GM21390 (cell line): ENCODE results near the gene SLC31A1.
"Not testable (repeated sequence)": the region's sequence is repeated elsewhere in the genome, so short reads cannot be mapped to it uniquely, and the experiment has no call there.

Experiments
- ATAC-seq: cut with Tn5 transposase; IDR thresholded peaks from one replicate; pipeline ENCODE4 v1.9.1; 2021; ENCODE audit not compliant: unreplicated experiment

The SLC31A1 gene

GRCh38 chr9:113219969-113220368 is 1.4 kb upstream of the SLC31A1 start:
- peak; percentile 52 for ATAC-seq

- no peak for ATAC-seq
Measured at GRCh38 chr9:113220467-113221002, 809 bp upstream of the SLC31A1 start.

DNA sequence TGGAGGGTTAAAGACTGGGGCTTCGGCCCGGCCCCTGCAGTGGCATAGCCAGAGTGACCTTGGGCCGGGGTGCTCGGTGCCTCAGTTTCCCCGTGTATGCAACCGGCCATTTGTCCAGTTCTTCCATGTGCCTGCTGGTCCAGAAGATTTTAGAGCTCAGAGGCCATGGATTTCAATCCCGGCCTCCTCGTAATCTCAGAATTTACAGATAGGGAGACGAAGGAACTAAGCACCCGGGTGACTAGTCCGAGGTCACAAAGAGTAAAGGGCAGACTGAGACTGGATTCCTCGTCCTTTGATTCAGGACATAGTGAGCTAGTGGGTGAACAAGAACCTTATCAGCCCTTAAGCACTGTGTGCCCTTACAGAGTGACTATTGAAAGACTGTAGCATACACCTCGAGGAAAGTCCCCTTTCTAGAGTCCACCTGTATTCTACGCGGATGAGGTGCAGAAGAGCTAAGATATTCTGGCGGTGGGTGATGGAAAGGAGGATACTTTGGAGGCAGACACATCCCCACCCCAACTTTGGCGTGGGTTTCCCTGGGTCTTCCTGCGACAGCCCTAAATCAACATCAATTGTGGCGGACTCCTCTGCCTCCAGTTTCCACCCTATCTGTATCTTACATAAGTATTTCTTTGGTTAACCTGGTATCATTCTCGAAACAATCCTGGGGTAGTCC is 597 bp downstream of the SLC31A1 start:
- no peak for ATAC-seq

GRCh38 chr9:113222482-113222841 is 1.1 kb downstream of the SLC31A1 start:
- ATAC-seq, result no peak

DNA sequence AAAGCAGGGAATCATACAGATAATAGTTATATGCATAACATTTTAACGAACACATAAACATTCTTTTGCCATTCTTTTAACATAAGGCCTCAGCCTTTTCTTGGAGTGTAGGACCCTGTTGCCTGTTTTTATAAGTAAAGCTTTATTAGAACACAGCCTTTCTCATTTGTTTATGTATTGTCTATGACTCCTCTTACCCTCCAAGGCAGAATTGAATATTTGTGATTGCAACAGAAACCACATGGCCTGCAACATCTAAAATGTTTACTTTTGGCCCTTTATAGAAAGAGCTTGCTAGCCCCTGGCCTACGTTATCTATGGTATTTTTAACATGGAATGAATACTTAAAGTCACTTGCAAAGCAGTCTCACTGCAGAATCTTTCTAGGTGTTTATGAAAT is 2.6 kb downstream of the SLC31A1 start:
- no peak for ATAC-seq

GRCh38 chr9:113227436-113227835 is 6.1 kb downstream of the SLC31A1 start:
- ATAC-seq, result no peak

GRCh38 chr9:113228130-113228665 is 6.9 kb downstream of the SLC31A1 start:
- no peak for ATAC-seq

GRCh38 chr9:113231701-113232100 is 10.4 kb downstream of the SLC31A1 start:
- ATAC-seq, result no peak

DNA sequence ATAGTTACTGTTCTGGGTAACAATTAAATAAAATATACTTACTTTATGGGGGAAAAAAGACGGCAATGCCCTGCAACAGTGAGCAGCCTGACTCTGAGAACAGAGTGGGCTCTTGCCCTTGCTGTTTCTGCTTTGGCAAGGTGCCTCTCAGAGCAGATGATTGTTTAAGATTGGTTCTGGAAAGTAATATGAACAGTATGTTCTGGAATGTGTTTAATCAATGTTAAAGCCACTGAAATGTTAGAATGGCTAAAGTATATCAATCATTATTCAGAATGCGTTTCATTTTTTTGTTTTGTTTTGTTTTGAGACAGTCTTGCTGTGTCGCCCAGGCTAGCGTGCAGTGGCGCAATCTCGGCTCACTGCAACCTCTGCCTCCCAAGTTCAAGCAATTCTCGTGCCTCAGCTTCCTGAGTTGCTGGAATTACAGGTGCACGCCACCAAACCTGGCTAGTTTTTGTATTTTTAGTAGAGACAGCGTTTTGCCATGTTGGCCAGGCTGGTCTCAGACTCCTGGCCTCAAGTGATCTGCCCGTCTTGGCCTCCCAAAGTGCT is 14.4 kb downstream of the SLC31A1 start:
- ATAC-seq, result not testable (repeated sequence)

GRCh38 chr9:113237026-113237425 is 15.7 kb downstream of the SLC31A1 start:
- ATAC-seq, result no peak

GRCh38 chr9:113238202-113238858 is 17.0 kb downstream of the SLC31A1 start:
- ATAC-seq, result no peak

- no peak for ATAC-seq
Measured at GRCh38 chr9:113238859-113239232, 17.5 kb downstream of the SLC31A1 start.

DNA sequence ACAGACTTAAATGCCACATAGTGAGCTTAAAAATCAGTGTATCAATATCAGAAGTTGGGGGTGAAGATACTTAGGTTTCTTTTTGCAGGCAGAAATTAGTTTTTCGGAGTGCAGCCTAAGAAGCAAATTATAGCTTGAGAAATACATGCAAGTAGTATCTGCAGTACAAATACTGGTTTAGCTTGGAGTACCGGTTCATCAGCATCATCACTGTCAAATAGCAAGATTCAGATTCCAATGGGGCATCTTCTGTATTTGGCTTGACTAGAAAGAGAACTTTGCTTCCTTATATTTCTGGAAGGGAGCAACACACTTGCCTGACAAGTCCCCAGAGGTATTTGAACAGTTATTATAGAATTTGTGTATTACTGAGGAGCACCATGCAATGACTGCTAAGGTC is 19.8 kb downstream of the SLC31A1 start:
- ATAC-seq, result no peak

GRCh38 chr9:113244556-113244955 is 23.2 kb downstream of the SLC31A1 start:
- no peak for ATAC-seq

DNA sequence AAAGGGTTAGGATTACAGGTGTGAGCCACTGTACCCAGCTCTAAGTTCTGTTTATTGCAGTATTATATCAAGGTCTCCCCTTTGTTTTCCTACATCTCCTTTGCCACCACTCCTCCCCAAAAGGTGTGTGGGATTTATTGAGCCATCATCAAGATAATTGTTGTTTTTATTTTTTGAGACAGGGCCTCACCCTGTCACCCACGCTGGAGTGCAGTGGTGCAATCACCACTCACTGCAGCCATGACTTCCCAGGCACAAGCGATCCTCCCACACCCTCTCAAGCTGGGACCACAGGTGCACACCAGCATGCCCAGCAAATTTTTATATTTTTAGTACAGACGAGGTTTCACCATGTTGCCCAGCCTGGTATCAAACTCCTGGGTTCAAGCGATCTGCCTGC is 24.6 kb downstream of the SLC31A1 start:
- no peak for ATAC-seq

DNA sequence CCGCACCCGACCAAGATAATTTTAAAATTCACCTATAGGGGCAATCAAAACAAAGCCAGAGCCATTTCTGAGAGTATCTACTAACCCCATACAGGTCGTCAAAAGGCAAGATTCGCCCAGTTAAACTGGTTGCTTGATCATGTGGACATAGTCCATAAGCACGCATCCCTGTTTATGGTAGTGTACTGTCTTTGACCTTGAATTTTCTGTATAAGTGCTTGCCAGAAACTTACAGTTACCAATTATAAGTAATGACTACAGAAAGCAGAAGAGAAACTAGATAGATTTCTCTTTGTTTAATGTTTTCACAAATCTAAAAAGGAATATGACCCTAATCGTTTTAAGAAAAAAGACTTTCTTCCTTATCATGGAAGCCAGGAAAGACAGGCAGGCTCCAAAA is 25.6 kb downstream of the SLC31A1 start:
- ATAC-seq, result no peak

DNA sequence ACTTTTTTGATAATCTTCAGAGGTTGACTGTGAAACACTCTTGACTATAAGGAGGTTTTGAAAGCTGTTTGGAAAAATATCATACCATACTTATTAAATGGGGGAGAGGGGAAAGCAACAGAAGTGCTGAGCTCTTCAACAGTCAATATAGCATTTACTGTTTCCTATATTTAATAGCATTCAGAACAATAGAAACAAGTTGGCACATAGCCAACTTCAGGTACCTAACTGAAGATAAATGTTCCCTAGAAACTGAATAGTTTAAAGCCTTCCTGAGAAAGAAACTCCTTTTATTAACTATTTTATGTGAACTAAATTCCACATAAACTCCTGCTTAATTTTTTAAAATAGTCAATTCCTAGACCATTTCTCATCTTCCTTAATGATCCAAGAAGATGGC is 26.3 kb downstream of the SLC31A1 start:
- ATAC-seq, result no peak

GRCh38 chr9:113249661-113250060 is 28.3 kb downstream of the SLC31A1 start:
- ATAC-seq, result not testable (repeated sequence)

DNA sequence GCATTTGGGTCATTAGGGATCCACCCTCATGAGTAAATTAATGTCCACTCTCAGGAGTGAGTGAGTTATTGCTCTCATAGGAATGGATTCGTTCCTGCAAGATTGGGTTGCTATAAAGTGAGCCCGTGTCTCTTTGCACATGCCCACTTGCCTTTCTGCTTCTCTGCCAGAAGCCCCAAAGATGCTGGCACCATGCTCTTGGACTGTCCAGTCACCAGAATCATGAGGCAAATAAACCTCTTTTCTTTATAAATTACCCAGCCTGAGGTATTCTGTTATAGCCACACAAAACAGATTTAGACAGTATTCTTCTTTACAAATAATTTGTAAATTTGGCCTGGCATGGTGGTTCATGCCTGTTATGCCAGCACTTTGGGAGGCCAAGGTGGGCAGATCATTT is 29.5 kb downstream of the SLC31A1 start:
- ATAC-seq, result no peak

DNA sequence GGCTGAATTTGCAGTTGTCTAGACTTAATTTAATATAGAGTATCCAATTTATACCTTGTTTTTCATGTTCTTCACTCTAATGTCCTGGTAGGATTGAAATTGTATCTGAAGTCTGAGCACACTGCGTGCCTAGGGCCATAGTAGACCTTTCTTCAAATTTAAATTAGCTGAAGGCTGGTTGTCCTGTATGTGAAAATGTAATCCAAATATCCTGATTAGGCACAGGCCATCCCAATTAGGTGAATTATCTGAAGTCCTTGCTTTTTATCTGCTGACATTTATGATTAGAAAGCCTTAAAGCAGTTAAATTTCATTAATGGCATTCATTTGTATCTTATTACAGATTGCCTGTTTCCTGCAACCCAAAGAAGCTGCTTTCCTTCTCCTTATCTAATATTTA is 33.6 kb downstream of the SLC31A1 start:
- ATAC-seq, result no peak

- ATAC-seq, result no peak
Measured at GRCh38 chr9:113255438-113255837, 34.1 kb downstream of the SLC31A1 start.

GRCh38 chr9:113257863-113258262 is 36.5 kb downstream of the SLC31A1 start:
- no peak for ATAC-seq
